HCT116 (cell line): Measurements from ENCODE around the gene TLCD2. TPM values are rescaled to one million over a fixed set of nuclear protein-coding genes. Genes with fewer than 3 reads are reported as not detected.

Experiments used
- ATAC-seq: fragments of 200-7000 bp; cut with Tn5 transposase; 2 replicates; pipeline ENCODE4 v1.9.1; 2020; ENCODE audit warnings: mild to moderate bottlenecking, moderate library complexity
- BruUV-seq: library from RNA; stranded (reverse); fragments of 400-500 nt; replicated peaks from 2 replicates; lab custom pipeline; 2021; lab: Mats Ljungman, UMichigan
- CTCF ChIA-PET: fragments of 300-600 bp; sonication (Branson Sonifier 250); formaldehyde crosslinking; loops from one replicate; lab custom pipeline; 2021; ENCODE audit warnings: antibody characterized with exemption; lab: Charles Lee
- POLR2A ChIA-PET: fragments of 300-600, 350-600 bp; sonication (Branson Sonifier 250); formaldehyde crosslinking; loops from one replicate; lab custom pipeline; 2021; ENCODE audit warnings: antibody characterized with exemption; lab: Charles Lee
- RAD21 ChIA-PET, 2 experiments: fragments of 300-600 bp; sonication (Branson Sonifier 250); formaldehyde crosslinking; loops; one replicate each; lab custom pipeline; 2023; ENCODE audit warnings: low total read pairs in 2 of 2; ENCODE audit not compliant: uncharacterized antibody in 2 of 2, unreplicated experiment in 2 of 2, low non-redundant PET in 1 of 2; lab: Charles Lee
- DNase-seq: peaks from one replicate; pipeline ENCODE4 v3.0.0-alpha.2; 2010; ENCODE audit warnings: low read depth, low spot score
- H2AFZ ChIP-seq: fragments of 200-600 bp; shearing (Covaris generic), sonication (generic); 2 replicates; pipeline ENCODE4 v1.6.1; 2017; ENCODE audit warnings: low read depth, mixed run types, mixed read lengths, antibody characterized with exemption, low read length; ENCODE audit not compliant: poor library complexity, severe bottlenecking
- H3K27ac ChIP-seq: 2 replicates; pipeline ENCODE4 v1.5.1; 2012; ENCODE audit warnings: low read depth, low read length
- H3K27me3 ChIP-seq: fragments of 200-600 bp; sonication (generic); 2 replicates; pipeline ENCODE4 v1.6.1; 2016; ENCODE audit warnings: mixed run types, low read length, mixed read lengths; ENCODE audit not compliant: insufficient read depth
- H3K36me3 ChIP-seq, 2 experiments: fragments of 200-500 bp in 1 of 2; fragments of 200-600 bp in 1 of 2; sonication (Bioruptor generic) in 1 of 2; sonication (generic) in 1 of 2; 2 replicates each; pipeline versions ENCODE4 v1.5.1 to v1.6.1; 2014 to 2016; ENCODE audit warnings: low read length in 2 of 2, inconsistent platforms in 1 of 2, mixed read lengths in 1 of 2, mixed run types in 1 of 2; ENCODE audit not compliant: insufficient read depth in 2 of 2, control insufficient read depth in 1 of 2
- H3K4me1 ChIP-seq, 2 experiments: fragments of 200-600 bp in 1 of 2; sonication (generic) in 1 of 2; 2 replicates each; pipeline versions ENCODE4 v1.5.1 to v1.6.1; 2012 to 2017; ENCODE audit warnings: low read length in 2 of 2, inconsistent platforms in 1 of 2, mild to moderate bottlenecking in 1 of 2, mixed read lengths in 1 of 2, mixed run types in 1 of 2, moderate library complexity in 1 of 2; ENCODE audit not compliant: insufficient read depth in 2 of 2, control insufficient read depth in 1 of 2
- H3K4me2 ChIP-seq: fragments of 200-600 bp; sonication (generic); 2 replicates; pipeline ENCODE4 v1.6.1; 2017; ENCODE audit warnings: mixed run types, low read length, mixed read lengths
- H3K4me3 ChIP-seq, 2 experiments: fragments of 200-600 bp in 1 of 2; sonication (generic) in 1 of 2; replicated peaks in 1 of 2; 2 replicates each; pipeline ENCODE4 v1.5.1; 2011 to 2016; ENCODE audit warnings: low read length in 2 of 2, control low read depth in 1 of 2, low read depth in 1 of 2, mild to moderate bottlenecking in 1 of 2, mixed read lengths in 1 of 2, mixed run types in 1 of 2
- H3K79me2 ChIP-seq: fragments of 200-600 bp; sonication (generic); 2 replicates; pipeline ENCODE4 v1.6.1; 2017; ENCODE audit warnings: mild to moderate bottlenecking, mixed run types, low read length, moderate library complexity, mixed read lengths; ENCODE audit not compliant: insufficient read depth
- H3K9ac ChIP-seq: fragments of 200-600 bp; sonication (generic); 2 replicates; pipeline ENCODE4 v1.6.1; 2016; ENCODE audit warnings: low read length, mixed read lengths
- H3K9me2 ChIP-seq: fragments of 200-600 bp; sonication (generic), shearing (Covaris generic); 2 replicates; pipeline ENCODE4 v1.6.1; 2017; ENCODE audit warnings: mixed run types, mild to moderate bottlenecking, moderate library complexity; ENCODE audit not compliant: insufficient read depth
- H3K9me3 ChIP-seq, 2 experiments: fragments of 200-500 bp in 1 of 2; fragments of 200-600 bp in 1 of 2; sonication (Bioruptor generic) in 1 of 2; sonication (generic) in 1 of 2; 2 replicates each; pipeline ENCODE4 v1.6.1; 2014 to 2017; ENCODE audit warnings: low read length in 2 of 2, mixed read lengths in 2 of 2, inconsistent platforms in 1 of 2, low read depth in 1 of 2, mild to moderate bottlenecking in 1 of 2, mixed run types in 1 of 2, moderate library complexity in 1 of 2; ENCODE audit not compliant: control insufficient read depth in 1 of 2, insufficient read depth in 1 of 2
- H4K20me1 ChIP-seq: fragments of 200-600 bp; sonication (generic), shearing (Covaris generic); 2 replicates; pipeline ENCODE4 v1.6.1; 2017; ENCODE audit warnings: mixed run types, mild to moderate bottlenecking, moderate library complexity; ENCODE audit not compliant: insufficient read depth
- CBX3 ChIP-seq: IDR thresholded peaks from 2 replicates; pipeline ENCODE4 v1.6.1; 2012; ENCODE audit warnings: low read depth
- MAX ChIP-seq: IDR thresholded peaks from 2 replicates; pipeline ENCODE4 v1.6.1; 2012
- POLR2AphosphoS5 ChIP-seq: IDR thresholded peaks from 2 replicates; pipeline ENCODE4 v1.6.1; 2011; ENCODE audit warnings: mild to moderate bottlenecking, low read depth, low read length, moderate library complexity
- ZBTB33 ChIP-seq: IDR thresholded peaks from 2 replicates; pipeline ENCODE4 v1.6.1; 2011; ENCODE audit warnings: mild to moderate bottlenecking, low read length, moderate library complexity; ENCODE audit not compliant: insufficient replicate concordance; ENCODE audit errors: extremely low read depth
- intact Hi-C: fragments of 100-400 bp; cut with micrococcal nuclease; formaldehyde crosslinking; loops from 2 replicates; pipeline ENCODE4 v1.10.0; 2022
- total RNA-seq: library from RNA; stranded (reverse); gene quantifications from one replicate; pipeline ENCODE4 v1.2.1, GENCODE V29; 2021; ENCODE audit not compliant: unreplicated experiment

Gene TLCD2
- total RNA-seq, 1 experiment from 2014 or later: 1.8 TPM

GRCh38 chr17:1752425-1753262, 42.5 kb upstream of the TLCD2 start:
- intact Hi-C loops: no loop called here
- TF ChIP-seq MAX (peak; percentile 95), CBX3 (peak; percentile 55; the same call in 1 of the 2 replicates), POLR2AphosphoS5 (peak; percentile 57), ZBTB33 (no peak)
- Histone ChIP-seq H3K4me1 (peaks cover 0 to 16% of the 10 kb centered on the region in 2 experiments; a peak in 3 of 4 replicates), H3K79me2 (no peaks in the 10 kb centered on the region), H3K36me3 (no peaks in the 10 kb centered on the region), H3K4me2 (peak overlapping the region; percentile 69), H2AFZ (peak overlapping the region; percentile 20), H3K27ac (peak overlapping the region; percentile 3; the same call in 1 of the 2 replicates), H3K27me3 (no peaks in the 10 kb centered on the region), H3K9me2 (no peaks in the 10 kb centered on the region), H3K9ac (peak overlapping the region; percentile 30), H3K9me3 (no peaks in the 10 kb centered on the region), H3K4me3 (peak overlapping the region; percentile 34 to 35), H4K20me1 (no peaks in the 10 kb centered on the region)
- peak; percentile 45 for DNase-seq
- ChIA-PET CTCF (interaction anchor here (0.9 kb wide), 1 partner anchor 113 kb away, joined by 3 read pairs; no protein-coding TSS in a partner anchor), RAD21 (no interaction called here), POLR2A (interaction anchor here (0.6 to 1.3 kb wide), 4 partner anchors 8 to 366 kb away, joined by 3 to 12 read pairs (median 3); no protein-coding TSS in a partner anchor)
- ATAC-seq: peak; percentile 83
- BruUV-seq: TSS peak; percentile 62
